H1 (cell line): Measurements from ENCODE around the gene WDR75. TPM values are rescaled to one million over a fixed set of nuclear protein-coding genes. Genes with fewer than 3 reads are reported as not detected.

Experiments
- CBX8 ChIP-seq: fragments of 300-800, 300-1000 bp; sonication (generic); IDR thresholded peaks from 2 replicates; pipeline ENCODE4 v1.7.1; 2016; ENCODE audit warnings: low read depth, low read length, borderline replicate concordance
- GABPA ChIP-seq: IDR thresholded peaks from 2 replicates; pipeline ENCODE4 v1.6.1; 2011; ENCODE audit warnings: mild to moderate bottlenecking, low read length, moderate library complexity, borderline replicate concordance; ENCODE audit not compliant: insufficient read depth
- HDAC2 ChIP-seq, 2 experiments: fragments of 300-600 bp in 1 of 2; sonication (generic) in 1 of 2; IDR thresholded peaks; 2 replicates each; pipeline ENCODE4 v1.6.1; 2011 to 2012; ENCODE audit warnings: low read depth in 2 of 2, low read length in 2 of 2, mild to moderate bottlenecking in 2 of 2, moderate library complexity in 2 of 2, borderline replicate concordance in 1 of 2, inconsistent platforms in 1 of 2
- NANOG ChIP-seq: IDR thresholded peaks from 2 replicates; pipeline ENCODE4 v1.6.1; 2011; ENCODE audit warnings: low read length, low read depth, mild to moderate bottlenecking, inconsistent platforms; ENCODE audit not compliant: insufficient read depth, poor library complexity, severe bottlenecking
- SUZ12 ChIP-seq: fragments of 200-600 bp; sonication (generic); IDR thresholded peaks from 2 replicates; pipeline ENCODE4 v1.6.1; 2012; ENCODE audit warnings: mild to moderate bottlenecking, inconsistent platforms, low read length, moderate library complexity, mixed read lengths
- polyA plus RNA-seq, 7 experiments: library from polyadenylated mRNA; depleted of rRNA in 3 of 7; stranded (reverse) in 5 of 7; unstranded in 2 of 7; fragments of >200 nt in 5 of 7; fragments of 200-250 nt in 2 of 7; gene quantifications; 1 replicate in 5 of 7; 2 replicates in 1 of 7; 4 replicates in 1 of 7; pipeline versions ENCODE4 v1.2.1 to v1.2.3, GENCODE V29; 2011 to 2013; ENCODE audit warnings: missing spikeins in 2 of 7, mixed read lengths in 2 of 7
- total RNA-seq: library from RNA; stranded (reverse); fragmentation: NEBNext Ultra II Directional; extraction: Animal tissue kit (Norgen Biotek cat#: 25700); gene quantifications from 2 replicates; pipeline ENCODE4 v1.2.1, GENCODE V29; 2021
- TF ChIP-seq, protein P1 (sequence below): IDR thresholded peaks from 2 replicates; pipeline ENCODE4 v1.6.1; 2011; ENCODE audit warnings: low read length, improper control_type of control experiment

Gene WDR75
- total and polyA plus RNA-seq, 2 of the 8 experiments (the other 6 are each of a cell fraction or from before 2014, with no cell fraction given), result 26.9 to 77.1 TPM

DNA sequence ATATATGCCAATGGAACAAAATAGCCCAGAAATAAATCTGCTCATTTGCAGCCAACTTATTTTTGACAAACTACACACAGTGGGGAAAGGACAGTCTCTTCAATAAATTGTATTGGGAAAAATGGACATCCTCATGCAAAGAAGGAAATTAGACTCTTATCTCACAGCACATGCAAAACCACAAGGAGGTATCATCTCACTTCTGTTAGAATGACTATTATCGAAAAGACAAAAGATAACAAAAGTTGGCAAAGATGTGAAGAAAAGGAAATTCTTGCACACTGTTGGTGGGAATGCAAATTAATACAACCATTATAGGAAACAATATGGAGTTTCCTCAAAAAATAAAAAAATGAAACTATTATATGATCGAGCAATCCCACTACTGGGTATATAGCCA, 16.3 kb upstream of the WDR75 start (continued):
- TF ChIP-seq, protein P1, sequence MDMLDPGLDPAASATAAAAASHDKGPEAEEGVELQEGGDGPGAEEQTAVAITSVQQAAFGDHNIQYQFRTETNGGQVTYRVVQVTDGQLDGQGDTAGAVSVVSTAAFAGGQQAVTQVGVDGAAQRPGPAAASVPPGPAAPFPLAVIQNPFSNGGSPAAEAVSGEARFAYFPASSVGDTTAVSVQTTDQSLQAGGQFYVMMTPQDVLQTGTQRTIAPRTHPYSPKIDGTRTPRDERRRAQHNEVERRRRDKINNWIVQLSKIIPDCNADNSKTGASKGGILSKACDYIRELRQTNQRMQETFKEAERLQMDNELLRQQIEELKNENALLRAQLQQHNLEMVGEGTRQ, result no peak
- TF ChIP-seq NANOG (no peak), GABPA (no peak), CBX8 (no peak), SUZ12 (no peak), HDAC2 (IDR thresholded peaks at IDR 0.05; ENCODE audit: borderline replicate concordance in 1 of 2, low read depth in 2 of 2, low read length in 2 of 2) (no peak)
